ENCODE data around the gene CDKAL1. TPM values are rescaled to one million over a fixed set of nuclear protein-coding genes. Genes with fewer than 3 reads are reported as not detected.

The CDKAL1 gene
- total RNA-seq, 4 donors from 2014 or later, result 15.2 to 17.9 (median 17.1) TPM

DNA sequence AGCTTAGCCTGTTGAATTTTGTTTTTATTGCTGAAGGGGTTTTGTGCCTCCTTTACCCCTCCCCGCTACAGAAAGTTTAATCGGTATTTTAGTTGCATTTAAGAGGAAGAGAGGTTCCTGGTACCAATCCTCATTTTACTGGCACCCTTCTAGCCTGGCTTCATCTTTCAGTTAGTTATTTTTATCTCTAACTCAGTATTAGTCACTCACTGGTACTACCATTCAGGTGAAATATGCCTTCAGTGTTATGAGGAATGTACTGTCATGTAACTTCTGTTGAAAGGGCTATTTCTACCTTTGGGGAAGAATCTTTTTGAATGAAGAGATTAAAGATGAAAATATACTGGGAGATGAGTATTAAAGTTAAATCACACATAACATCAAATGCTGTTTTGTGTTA, 211.8 kb downstream of the CDKAL1 start:
- TF ChIP-seq, protein P1, sequence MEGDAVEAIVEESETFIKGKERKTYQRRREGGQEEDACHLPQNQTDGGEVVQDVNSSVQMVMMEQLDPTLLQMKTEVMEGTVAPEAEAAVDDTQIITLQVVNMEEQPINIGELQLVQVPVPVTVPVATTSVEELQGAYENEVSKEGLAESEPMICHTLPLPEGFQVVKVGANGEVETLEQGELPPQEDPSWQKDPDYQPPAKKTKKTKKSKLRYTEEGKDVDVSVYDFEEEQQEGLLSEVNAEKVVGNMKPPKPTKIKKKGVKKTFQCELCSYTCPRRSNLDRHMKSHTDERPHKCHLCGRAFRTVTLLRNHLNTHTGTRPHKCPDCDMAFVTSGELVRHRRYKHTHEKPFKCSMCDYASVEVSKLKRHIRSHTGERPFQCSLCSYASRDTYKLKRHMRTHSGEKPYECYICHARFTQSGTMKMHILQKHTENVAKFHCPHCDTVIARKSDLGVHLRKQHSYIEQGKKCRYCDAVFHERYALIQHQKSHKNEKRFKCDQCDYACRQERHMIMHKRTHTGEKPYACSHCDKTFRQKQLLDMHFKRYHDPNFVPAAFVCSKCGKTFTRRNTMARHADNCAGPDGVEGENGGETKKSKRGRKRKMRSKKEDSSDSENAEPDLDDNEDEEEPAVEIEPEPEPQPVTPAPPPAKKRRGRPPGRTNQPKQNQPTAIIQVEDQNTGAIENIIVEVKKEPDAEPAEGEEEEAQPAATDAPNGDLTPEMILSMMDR (IDR thresholded peaks at IDR 0.05; ENCODE audit: low read depth), result no peak

DNA sequence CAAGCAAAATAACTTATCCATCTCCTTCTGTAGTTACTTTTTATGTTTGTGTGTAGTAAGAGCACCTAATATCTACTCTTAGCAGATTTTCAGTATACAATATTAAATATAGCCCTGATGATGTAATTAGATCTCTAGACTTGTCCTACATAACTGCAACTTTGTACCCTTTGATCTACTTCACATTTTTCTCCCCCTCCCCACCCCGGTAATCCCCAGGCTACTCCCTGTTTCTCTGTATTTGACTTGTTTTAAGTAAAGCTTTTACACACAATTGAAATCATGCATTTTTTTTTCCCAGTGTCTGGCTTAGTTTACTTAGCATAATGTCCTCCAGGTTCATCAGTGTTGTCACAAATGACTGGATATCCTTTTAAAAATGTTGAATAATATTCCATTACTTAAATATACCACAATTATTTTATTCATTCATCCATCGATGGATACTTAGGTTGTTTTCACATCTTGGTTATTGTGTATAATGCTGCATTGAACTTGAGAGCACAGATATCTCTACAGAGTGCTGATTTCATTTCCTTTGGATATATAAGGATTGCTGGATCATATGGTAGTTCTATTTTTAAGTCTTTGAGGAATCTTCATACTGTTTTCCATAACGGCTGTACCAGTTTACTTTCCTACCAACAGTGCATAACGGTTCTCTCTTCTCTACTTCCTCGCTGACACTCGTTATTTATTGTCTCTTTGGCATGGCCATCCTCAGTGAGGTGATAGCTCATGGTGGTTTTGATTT, 212.7 kb downstream of the CDKAL1 start:
- TF ChIP-seq, protein P1 (IDR thresholded peaks at IDR 0.05; ENCODE audit: low read depth), result no peak

DNA sequence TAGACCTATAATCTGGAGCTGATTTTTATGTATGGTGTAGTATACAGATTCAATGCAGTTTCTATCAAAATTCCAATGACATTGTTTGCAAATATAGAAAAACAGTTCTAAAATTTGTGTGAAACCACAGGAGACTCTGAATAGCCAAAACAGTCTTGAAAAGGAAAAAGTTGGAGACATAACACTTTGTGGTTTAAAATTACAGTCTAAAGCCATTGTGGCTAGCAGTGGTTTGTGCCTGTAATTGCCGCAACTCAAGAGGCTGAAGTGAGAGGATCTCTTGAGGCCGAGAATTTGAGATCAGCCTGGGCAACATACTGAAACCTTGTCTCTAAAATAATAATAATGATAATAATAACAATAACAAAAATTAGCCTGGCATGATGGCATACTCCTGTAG, 213.7 kb downstream of the CDKAL1 start:
- TF ChIP-seq, protein P1 (IDR thresholded peaks at IDR 0.05; ENCODE audit: low read depth), result no peak

DNA sequence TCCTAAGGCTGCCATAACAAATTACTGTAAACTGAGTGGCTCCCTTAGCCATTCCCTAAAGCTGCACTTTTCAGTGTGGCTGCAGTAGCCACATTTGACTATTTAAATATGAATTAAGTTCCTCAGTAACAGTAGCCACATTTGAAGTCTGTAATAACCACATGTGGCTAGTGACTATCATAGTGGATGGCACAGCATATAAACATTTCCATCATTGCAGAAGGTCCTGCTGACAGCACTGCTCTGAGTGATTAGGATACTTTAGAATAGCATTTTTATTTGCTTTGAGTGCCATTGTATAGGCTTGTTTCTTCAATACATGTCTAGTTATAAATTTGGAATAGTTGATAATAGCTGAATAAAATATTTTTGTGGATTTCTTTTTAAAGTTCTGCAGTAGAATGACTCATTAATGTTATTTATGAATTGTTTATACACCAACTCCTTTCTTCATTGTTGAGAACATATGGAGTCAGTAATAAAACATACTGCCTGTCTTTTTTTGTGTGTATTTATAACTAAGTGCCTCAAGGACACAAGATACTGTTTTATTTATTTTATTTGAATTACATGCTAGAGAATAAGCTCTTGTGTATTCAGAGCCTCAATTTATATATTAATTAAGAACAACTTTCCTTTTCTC, 217.2 kb downstream of the CDKAL1 start:
- TF ChIP-seq, protein P1 (IDR thresholded peaks at IDR 0.05; ENCODE audit: low read depth), result no peak

DNA sequence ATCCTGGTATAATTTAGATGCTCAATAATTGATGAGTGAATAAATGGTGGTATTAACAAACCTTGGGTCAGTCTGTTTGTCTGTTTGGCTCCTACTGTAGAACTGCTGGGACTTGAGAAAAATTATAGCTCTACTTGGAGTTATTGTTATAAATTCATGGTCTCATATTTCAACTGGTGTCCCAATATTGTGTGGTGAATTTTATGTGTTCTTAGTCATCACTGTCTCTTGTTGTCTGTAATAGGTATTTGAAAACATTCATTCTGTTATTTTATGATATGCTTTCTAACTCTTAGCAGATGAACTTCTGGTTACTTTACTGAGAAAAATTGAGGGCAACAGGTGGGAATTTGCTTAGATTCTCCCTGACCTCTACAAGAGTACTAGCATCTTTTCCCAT, 221.4 kb downstream of the CDKAL1 start:
- TF ChIP-seq, protein P1 (IDR thresholded peaks at IDR 0.05; ENCODE audit: low read depth), result no peak

GRCh38 chr6:20757761-20758160, 223.5 kb downstream of the CDKAL1 start:
- TF ChIP-seq, protein P1 (IDR thresholded peaks at IDR 0.05; ENCODE audit: low read depth), result no peak

DNA sequence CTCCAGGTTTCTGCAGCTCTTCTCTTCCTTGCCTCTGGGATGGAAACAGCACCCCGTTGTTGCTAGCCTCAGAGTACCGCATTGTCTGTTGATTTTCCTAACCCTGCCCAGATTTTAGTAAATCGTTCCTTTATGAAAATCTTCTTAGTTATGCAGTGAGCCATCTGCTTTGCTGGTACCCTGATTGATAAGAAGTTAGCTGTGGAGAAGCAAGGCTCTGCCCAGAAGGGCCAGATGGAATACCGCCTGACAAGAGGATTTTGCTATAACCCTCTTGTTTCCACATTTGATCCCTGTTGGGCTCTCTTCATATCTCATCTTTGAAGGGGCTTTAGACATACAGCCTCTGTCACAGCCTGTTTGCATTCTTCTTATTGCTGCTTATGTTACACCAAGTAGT, 229.0 kb downstream of the CDKAL1 start:
- TF ChIP-seq, protein P1 (IDR thresholded peaks at IDR 0.05; ENCODE audit: low read depth), result no peak
